ENCODE measurements around the gene DEFB119.

DNA sequence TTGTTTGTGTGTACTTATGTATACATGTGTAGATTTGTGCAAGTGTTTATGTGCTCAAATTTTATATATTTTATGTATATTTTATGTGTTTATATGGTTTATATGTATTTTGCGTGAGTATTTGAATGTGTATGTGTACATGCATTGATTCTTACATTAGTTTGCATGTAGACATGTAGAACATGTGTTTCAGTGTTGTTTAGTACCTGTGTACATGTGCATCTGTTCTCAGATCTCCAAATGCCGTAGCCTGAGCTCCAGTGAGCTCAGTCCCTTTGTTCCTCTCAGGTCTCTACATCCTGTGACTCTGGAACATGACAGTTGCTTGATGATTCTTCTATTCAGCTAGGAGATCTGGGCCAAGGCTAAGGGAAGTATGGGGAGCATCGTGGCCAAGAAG lies 4.5 kb upstream of the DEFB119 start:
- TF ChIP-seq, protein P1, sequence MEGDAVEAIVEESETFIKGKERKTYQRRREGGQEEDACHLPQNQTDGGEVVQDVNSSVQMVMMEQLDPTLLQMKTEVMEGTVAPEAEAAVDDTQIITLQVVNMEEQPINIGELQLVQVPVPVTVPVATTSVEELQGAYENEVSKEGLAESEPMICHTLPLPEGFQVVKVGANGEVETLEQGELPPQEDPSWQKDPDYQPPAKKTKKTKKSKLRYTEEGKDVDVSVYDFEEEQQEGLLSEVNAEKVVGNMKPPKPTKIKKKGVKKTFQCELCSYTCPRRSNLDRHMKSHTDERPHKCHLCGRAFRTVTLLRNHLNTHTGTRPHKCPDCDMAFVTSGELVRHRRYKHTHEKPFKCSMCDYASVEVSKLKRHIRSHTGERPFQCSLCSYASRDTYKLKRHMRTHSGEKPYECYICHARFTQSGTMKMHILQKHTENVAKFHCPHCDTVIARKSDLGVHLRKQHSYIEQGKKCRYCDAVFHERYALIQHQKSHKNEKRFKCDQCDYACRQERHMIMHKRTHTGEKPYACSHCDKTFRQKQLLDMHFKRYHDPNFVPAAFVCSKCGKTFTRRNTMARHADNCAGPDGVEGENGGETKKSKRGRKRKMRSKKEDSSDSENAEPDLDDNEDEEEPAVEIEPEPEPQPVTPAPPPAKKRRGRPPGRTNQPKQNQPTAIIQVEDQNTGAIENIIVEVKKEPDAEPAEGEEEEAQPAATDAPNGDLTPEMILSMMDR (IDR thresholded peaks at IDR 0.05), result no peak
- no peak for TF ChIP-seq POLR2AphosphoS5 (IDR thresholded peaks at IDR 0.05)
- no peak for TF ChIP-seq POLR2A (IDR thresholded peaks at IDR 0.05)
